Spleen (tissue), 7 donors: ENCODE measurements around the gene XBP1.

Experiments used
- POLR2A ChIP-seq, 3 donors: fragments of 450-650 bp; IDR thresholded peaks; one replicate each; pipeline ENCODE4 v1.5.1; 2017; ENCODE audit warnings: antibody characterized with exemption in 3 of 3, mild to moderate bottlenecking in 1 of 3
- TF ChIP-seq, protein P1 (sequence below), 11 experiments: fragments of 200-600 bp in 7 of 11; fragments of 450-650 bp in 4 of 11; sonication (generic) in 4 of 11; IDR thresholded peaks in 8 of 11; conservative IDR thresholded peaks in 3 of 11; 1 replicate in 7 of 11; 2 replicates in 4 of 11; pipeline versions ENCODE4 v1.4.0 to v1.8.0; 2016 to 2021; ENCODE audit warnings: antibody characterized with exemption in 11 of 11, inconsistent platforms in 4 of 11, mild to moderate bottlenecking in 1 of 11
- donor health status: DM: no; HTN: no; CAD: no; lungs with moderate emphysema.
- donor health status: DM: no; HTN: no; CAD: no.
- donor health status: DM: no; HTN: no; CAD: no.

DNA sequence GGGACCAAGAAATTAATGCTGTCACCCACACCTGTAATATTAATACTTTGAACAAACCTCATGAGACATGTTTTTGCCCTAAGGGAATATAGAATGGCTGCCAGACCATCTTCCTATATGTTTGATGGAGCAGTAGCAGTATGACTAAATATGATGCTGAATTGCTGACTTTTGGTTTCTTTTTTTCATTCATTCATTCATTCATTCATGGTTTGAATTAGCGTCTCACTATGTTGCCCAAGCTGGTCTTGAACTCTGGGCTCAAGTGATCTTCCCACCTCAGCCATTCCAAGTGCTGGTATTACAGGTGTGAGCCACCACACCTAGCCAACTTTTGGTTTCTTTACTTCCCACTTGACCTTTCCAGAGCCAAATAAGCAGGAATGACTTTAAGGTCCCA is 20.1 kb downstream of the XBP1 start:
- TF ChIP-seq POLR2A (IDR thresholded peaks at IDR 0.05): no peak
- TF ChIP-seq, protein P1, sequence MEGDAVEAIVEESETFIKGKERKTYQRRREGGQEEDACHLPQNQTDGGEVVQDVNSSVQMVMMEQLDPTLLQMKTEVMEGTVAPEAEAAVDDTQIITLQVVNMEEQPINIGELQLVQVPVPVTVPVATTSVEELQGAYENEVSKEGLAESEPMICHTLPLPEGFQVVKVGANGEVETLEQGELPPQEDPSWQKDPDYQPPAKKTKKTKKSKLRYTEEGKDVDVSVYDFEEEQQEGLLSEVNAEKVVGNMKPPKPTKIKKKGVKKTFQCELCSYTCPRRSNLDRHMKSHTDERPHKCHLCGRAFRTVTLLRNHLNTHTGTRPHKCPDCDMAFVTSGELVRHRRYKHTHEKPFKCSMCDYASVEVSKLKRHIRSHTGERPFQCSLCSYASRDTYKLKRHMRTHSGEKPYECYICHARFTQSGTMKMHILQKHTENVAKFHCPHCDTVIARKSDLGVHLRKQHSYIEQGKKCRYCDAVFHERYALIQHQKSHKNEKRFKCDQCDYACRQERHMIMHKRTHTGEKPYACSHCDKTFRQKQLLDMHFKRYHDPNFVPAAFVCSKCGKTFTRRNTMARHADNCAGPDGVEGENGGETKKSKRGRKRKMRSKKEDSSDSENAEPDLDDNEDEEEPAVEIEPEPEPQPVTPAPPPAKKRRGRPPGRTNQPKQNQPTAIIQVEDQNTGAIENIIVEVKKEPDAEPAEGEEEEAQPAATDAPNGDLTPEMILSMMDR (IDR thresholded peaks at IDR 0.05 in 8 of 11, conservative IDR thresholded peaks at IDR 0.05 in 3 of 11): no peak
